H1 (cell line): Measurements from ENCODE around the gene CIITA. TPM values are rescaled to one million over a fixed set of nuclear protein-coding genes. Genes with fewer than 3 reads are reported as not detected.
A peak's percentile ranks its signal among the peaks of the same experiment; 100 is the strongest.

Source experiments
- CTCF ChIA-PET: fragments of 300-600 bp; sonication (Branson Sonifier 250); formaldehyde crosslinking; loops from one replicate; lab custom pipeline; 2021; ENCODE audit not compliant: partially characterized antibody; lab: Charles Lee
- POLR2A ChIA-PET: fragments of 300-600 bp; sonication (Branson Sonifier 250); formaldehyde crosslinking; loops from one replicate; lab custom pipeline; 2021; ENCODE audit warnings: inconsistent platforms; ENCODE audit not compliant: partially characterized antibody; lab: Charles Lee
- DNase-seq, 2 experiments: peaks; one replicate each; pipeline versions ENCODE4 v3.0.0 to v3.0.0-alpha.2; 2010 to 2022; ENCODE audit warnings: low spot score in 2 of 2, low read depth in 1 of 2, mixed read lengths in 1 of 2
- FAIRE-seq: peaks from 2 replicates; lab custom pipeline; 2011; peaks lifted over from hg19 to GRCh38; lab: Jason Lieb, UNC
- H2AFZ ChIP-seq: 2 replicates; pipeline ENCODE4 v1.8.1; 2012; ENCODE audit warnings: low read length, inconsistent platforms
- H2AK5ac ChIP-seq: 2 replicates; pipeline ENCODE4 v1.6.1; 2013; ENCODE audit warnings: low read depth, low read length
- H2BK120ac ChIP-seq: replicated peaks from 2 replicates; pipeline ENCODE3; 2013; ENCODE audit warnings: low read depth, low read length, inconsistent platforms
- H2BK12ac ChIP-seq: 2 replicates; pipeline ENCODE4 v1.6.1; 2013; ENCODE audit warnings: low read depth, low read length
- H2BK15ac ChIP-seq: 2 replicates; pipeline ENCODE4 v1.6.1; 2013; ENCODE audit warnings: low read length
- H2BK20ac ChIP-seq: 2 replicates; pipeline ENCODE4 v1.6.1; 2013; ENCODE audit warnings: low read length
- H2BK5ac ChIP-seq: 2 replicates; pipeline ENCODE4 v1.6.1; 2013; ENCODE audit warnings: low read depth, low read length
- H3K14ac ChIP-seq: 2 replicates; pipeline ENCODE4 v1.6.1; 2013; ENCODE audit warnings: inconsistent platforms; ENCODE audit not compliant: insufficient read length
- H3K18ac ChIP-seq: 2 replicates; pipeline ENCODE4 v1.6.1; 2013; ENCODE audit warnings: low read length; ENCODE audit errors: extremely low read depth
- H3K23ac ChIP-seq: 2 replicates; pipeline ENCODE4 v1.6.1; 2013; ENCODE audit warnings: inconsistent platforms; ENCODE audit not compliant: insufficient read length
- H3K23me2 ChIP-seq: 2 replicates; pipeline ENCODE4 v1.6.1; 2013; ENCODE audit warnings: low read depth, low read length
- H3K27ac ChIP-seq: 2 replicates; pipeline ENCODE4 v1.6.1; 2011; ENCODE audit warnings: low read depth, low read length, inconsistent platforms
- H3K27me3 ChIP-seq, 4 experiments: replicated peaks in 1 of 4; 1 replicate in 1 of 4; 2 replicates in 3 of 4; pipeline versions ENCODE4 v1.6.1 to v1.8.1; 2011 to 2013; ENCODE audit warnings: low read length in 3 of 4, mild to moderate bottlenecking in 3 of 4, inconsistent platforms in 2 of 4, mixed read lengths in 2 of 4, moderate library complexity in 1 of 4; ENCODE audit not compliant: control insufficient read depth in 3 of 4, insufficient read depth in 3 of 4; ENCODE audit errors: extremely low read depth in 1 of 4
- H3K36me3 ChIP-seq, 4 experiments: 2 replicates each; pipeline versions ENCODE4 v1.6.1 to v1.8.1; 2011 to 2013; ENCODE audit warnings: mild to moderate bottlenecking in 4 of 4, low read length in 3 of 4, moderate library complexity in 2 of 4, control low read depth in 1 of 4, inconsistent platforms in 1 of 4; ENCODE audit not compliant: insufficient read depth in 4 of 4, control insufficient read depth in 2 of 4
- H3K4ac ChIP-seq: replicated peaks from 2 replicates; pipeline ENCODE3; 2013; ENCODE audit warnings: low read length, low read depth, mixed read lengths, inconsistent platforms; ENCODE audit not compliant: insufficient read length
- H3K4me1 ChIP-seq, 4 experiments: replicated peaks in 1 of 4; 1 replicate in 1 of 4; 2 replicates in 3 of 4; pipeline versions ENCODE4 v1.6.1 to v1.8.1; 2011 to 2013; ENCODE audit warnings: low read length in 3 of 4, inconsistent platforms in 2 of 4, mixed read lengths in 1 of 4; ENCODE audit not compliant: insufficient read depth in 4 of 4, control insufficient read depth in 3 of 4
- H3K4me2 ChIP-seq, 2 experiments: 2 replicates each; pipeline versions ENCODE4 v1.6.1 to v1.8.1; 2011 to 2013; ENCODE audit warnings: low read depth in 2 of 2, low read length in 2 of 2, control low read depth in 1 of 2, inconsistent platforms in 1 of 2, mild to moderate bottlenecking in 1 of 2; ENCODE audit not compliant: insufficient read depth in 1 of 2
- H3K4me3 ChIP-seq, 4 experiments: fragments of 200-600, 300-600 bp in 1 of 4; sonication (generic), shearing (Covaris generic), sonication (Bioruptor Twin) in 1 of 4; 2 replicates each; pipeline versions ENCODE4 v1.5.1 to v1.8.1; 2011 to 2016; ENCODE audit warnings: low read length in 4 of 4, low read depth in 3 of 4, control low read depth in 2 of 4, inconsistent platforms in 2 of 4, mild to moderate bottlenecking in 2 of 4, mixed read lengths in 1 of 4, moderate library complexity in 1 of 4; ENCODE audit not compliant: insufficient read depth in 2 of 4; ENCODE audit errors: extremely low read depth in 1 of 4
- H3K56ac ChIP-seq: replicated peaks from 2 replicates; pipeline ENCODE3; 2013; ENCODE audit warnings: low read depth, mild to moderate bottlenecking, mixed read lengths, low read length, inconsistent platforms; ENCODE audit not compliant: insufficient read length
- H3K79me1 ChIP-seq: 2 replicates; pipeline ENCODE4 v1.6.1; 2013; ENCODE audit warnings: low read depth, low read length, control low read depth
- H3K79me2 ChIP-seq, 2 experiments: 2 replicates each; pipeline versions ENCODE4 v1.6.1 to v1.8.1; 2012 to 2013; ENCODE audit warnings: low read length in 2 of 2, mild to moderate bottlenecking in 2 of 2, inconsistent platforms in 1 of 2; ENCODE audit not compliant: insufficient read depth in 2 of 2, control insufficient read depth in 1 of 2
- H3K9ac ChIP-seq, 4 experiments: replicated peaks in 1 of 4; 1 replicate in 1 of 4; 2 replicates in 3 of 4; pipeline versions ENCODE4 v1.6.1 to v1.8.1; 2011 to 2013; ENCODE audit warnings: low read depth in 3 of 4, low read length in 3 of 4, control low read depth in 2 of 4, mild to moderate bottlenecking in 2 of 4, moderate library complexity in 2 of 4, inconsistent platforms in 1 of 4; ENCODE audit errors: extremely low read depth in 1 of 4
- H3K9me3 ChIP-seq, 2 experiments: 2 replicates each; pipeline versions ENCODE4 v1.6.1 to v1.8.1; 2012 to 2013; ENCODE audit warnings: mild to moderate bottlenecking in 2 of 2, moderate library complexity in 2 of 2, control low read depth in 1 of 2, inconsistent platforms in 1 of 2, low read depth in 1 of 2, low read length in 1 of 2, mixed read lengths in 1 of 2; ENCODE audit not compliant: insufficient read depth in 2 of 2
- H4K20me1 ChIP-seq, 2 experiments: replicated peaks in 1 of 2; 2 replicates each; pipeline versions ENCODE3 to v1.8.1; 2011 to 2013; ENCODE audit warnings: inconsistent platforms in 2 of 2, low read length in 2 of 2, mild to moderate bottlenecking in 1 of 2; ENCODE audit not compliant: insufficient read depth in 2 of 2, control insufficient read depth in 1 of 2
- H4K5ac ChIP-seq: 2 replicates; pipeline ENCODE4 v1.6.1; 2013; ENCODE audit warnings: low read length, low read depth, mixed read lengths, inconsistent platforms; ENCODE audit not compliant: insufficient read length
- H4K8ac ChIP-seq: 2 replicates; pipeline ENCODE4 v1.8.0; 2013; ENCODE audit warnings: mild to moderate bottlenecking, moderate library complexity, low read length, inconsistent platforms; ENCODE audit not compliant: insufficient read depth; ENCODE audit errors: extremely low read depth
- H4K91ac ChIP-seq: replicated peaks from 2 replicates; pipeline ENCODE3; 2013; ENCODE audit warnings: low read length, mixed read lengths, inconsistent platforms; ENCODE audit not compliant: insufficient read length
- CHD2 ChIP-seq: IDR thresholded peaks from 2 replicates; pipeline ENCODE4 v1.6.1; 2012; ENCODE audit warnings: low read length, improper control_type of control experiment
- FOSL1 ChIP-seq: IDR thresholded peaks from 2 replicates; pipeline ENCODE4 v1.6.1; 2011; ENCODE audit warnings: mild to moderate bottlenecking, low read depth, low read length, moderate library complexity; ENCODE audit not compliant: insufficient read depth
- GABPA ChIP-seq: IDR thresholded peaks from 2 replicates; pipeline ENCODE4 v1.6.1; 2011; ENCODE audit warnings: mild to moderate bottlenecking, low read length, moderate library complexity, borderline replicate concordance; ENCODE audit not compliant: insufficient read depth
- WGBS, 2 experiments: shearing (Covaris generic) in 1 of 2; methylation state at CpG; one replicate each; pipeline versions ENCODE4 v1.1.6 to v1.1.7; 2013 to 2015; ENCODE audit warnings: low lambda C conversion rate in 2 of 2, mixed read lengths in 2 of 2, inconsistent platforms in 1 of 2, low coverage in 1 of 2, missing lambda C conversion rate in 1 of 2; ENCODE audit not compliant: insufficient replicate concordance in 2 of 2, insufficient coverage in 1 of 2, insufficient read length in 1 of 2; ENCODE audit errors: extremely low coverage in 1 of 2, missing lambda C conversion rate in 1 of 2; 5-methylcytosine and 5-hydroxymethylcytosine counted together
- polyA plus RNA-seq, 7 experiments: library from polyadenylated mRNA; depleted of rRNA in 3 of 7; stranded (reverse) in 5 of 7; unstranded in 2 of 7; fragments of >200 nt in 5 of 7; fragments of 200-250 nt in 2 of 7; gene quantifications; 1 replicate in 5 of 7; 2 replicates in 1 of 7; 4 replicates in 1 of 7; pipeline versions ENCODE4 v1.2.1 to v1.2.3, GENCODE V29; 2011 to 2013; ENCODE audit warnings: missing spikeins in 2 of 7, mixed read lengths in 2 of 7
- total RNA-seq: library from RNA; stranded (reverse); fragmentation: NEBNext Ultra II Directional; extraction: Animal tissue kit (Norgen Biotek cat#: 25700); gene quantifications from 2 replicates; pipeline ENCODE4 v1.2.1, GENCODE V29; 2021
- TF ChIP-seq, protein P1 (sequence below), 3 experiments: IDR thresholded peaks; 1 replicate in 2 of 3; 2 replicates in 1 of 3; pipeline versions ENCODE4 v1.5.1 to v1.6.1; 2011; ENCODE audit warnings: low read length in 3 of 3, mild to moderate bottlenecking in 3 of 3, inconsistent platforms in 2 of 3, low read depth in 1 of 3, moderate library complexity in 1 of 3; ENCODE audit not compliant: insufficient read depth in 1 of 3; ENCODE audit errors: control extremely low read depth in 1 of 3

The CIITA gene
- total and polyA plus RNA-seq, 2 of the 8 experiments (the other 6 are each of a cell fraction or from before 2014, with no cell fraction given): 0.07 to 0.17 TPM

DNA sequence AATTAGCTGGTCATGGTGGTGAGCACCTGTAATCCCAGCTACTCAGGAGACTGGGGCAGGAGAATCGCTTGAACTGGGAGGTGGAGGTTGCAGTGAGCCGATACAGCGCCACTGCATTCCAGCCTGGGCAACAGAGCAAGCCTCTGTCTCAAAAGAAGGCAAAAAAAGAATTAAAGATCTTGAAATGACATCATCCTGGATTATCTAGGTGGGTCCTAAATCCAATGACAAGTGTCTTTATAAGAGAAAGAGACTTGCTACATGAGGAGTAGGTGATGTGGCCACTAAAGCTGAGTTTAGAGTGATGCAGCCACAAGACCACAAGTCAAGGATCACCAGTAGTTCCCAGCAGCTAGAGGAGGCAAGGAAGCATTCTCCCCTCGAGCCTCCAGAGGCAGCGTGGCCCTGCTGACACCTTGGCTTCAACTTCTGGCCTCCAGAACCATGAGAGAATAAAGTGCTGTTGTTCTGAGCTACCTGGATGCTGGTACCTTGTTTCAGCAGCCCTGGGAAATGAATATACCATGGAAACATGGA is 15.8 kb downstream of the CIITA start:
- DNase-seq (no peak), FAIRE-seq (no peak)
- 81% methylated on average over 5 of the region's 5 CpGs; no CpG with 5 or more reads in 1 of the 2 experiments for WGBS, 2 experiments
- no peaks in the 10 kb centered on the region; a peak in 1 of 7 replicates for H3K27me3 ChIP-seq
- no peaks in the 10 kb centered on the region for H3K23me2 ChIP-seq
- H2BK20ac ChIP-seq: no peak overlapping the region
- H3K4me1 ChIP-seq: peaks cover 0 to 3% (median 0%) of the 10 kb centered on the region in 4 experiments; a peak in 2 of 7 replicates
- H2BK120ac ChIP-seq: no peak overlapping the region
- no peak overlapping the region for H2BK5ac ChIP-seq
- no peak for TF ChIP-seq CHD2
- TF ChIP-seq GABPA: no peak
- TF ChIP-seq, protein P1, sequence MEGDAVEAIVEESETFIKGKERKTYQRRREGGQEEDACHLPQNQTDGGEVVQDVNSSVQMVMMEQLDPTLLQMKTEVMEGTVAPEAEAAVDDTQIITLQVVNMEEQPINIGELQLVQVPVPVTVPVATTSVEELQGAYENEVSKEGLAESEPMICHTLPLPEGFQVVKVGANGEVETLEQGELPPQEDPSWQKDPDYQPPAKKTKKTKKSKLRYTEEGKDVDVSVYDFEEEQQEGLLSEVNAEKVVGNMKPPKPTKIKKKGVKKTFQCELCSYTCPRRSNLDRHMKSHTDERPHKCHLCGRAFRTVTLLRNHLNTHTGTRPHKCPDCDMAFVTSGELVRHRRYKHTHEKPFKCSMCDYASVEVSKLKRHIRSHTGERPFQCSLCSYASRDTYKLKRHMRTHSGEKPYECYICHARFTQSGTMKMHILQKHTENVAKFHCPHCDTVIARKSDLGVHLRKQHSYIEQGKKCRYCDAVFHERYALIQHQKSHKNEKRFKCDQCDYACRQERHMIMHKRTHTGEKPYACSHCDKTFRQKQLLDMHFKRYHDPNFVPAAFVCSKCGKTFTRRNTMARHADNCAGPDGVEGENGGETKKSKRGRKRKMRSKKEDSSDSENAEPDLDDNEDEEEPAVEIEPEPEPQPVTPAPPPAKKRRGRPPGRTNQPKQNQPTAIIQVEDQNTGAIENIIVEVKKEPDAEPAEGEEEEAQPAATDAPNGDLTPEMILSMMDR (IDR thresholded peaks at IDR 0.05; ENCODE audit: control extremely low read depth in 1 of 3, insufficient read depth in 1 of 3, low read depth in 1 of 3, low read length in 3 of 3): peak in 2 of 3 experiments; percentile 37 to 38; a peak in 2 of 4 replicates
- TF ChIP-seq FOSL1: no peak
- H4K91ac ChIP-seq: no peak overlapping the region
- H3K23ac ChIP-seq: no peak overlapping the region
- H3K14ac ChIP-seq: no peak overlapping the region
- POLR2A ChIA-PET: no interaction called here
- H3K36me3 ChIP-seq: no peaks in the 10 kb centered on the region
- no peak overlapping the region for H3K4me2 ChIP-seq
- no peak overlapping the region for H4K5ac ChIP-seq
- H3K79me2 ChIP-seq: no peaks in the 10 kb centered on the region
- H3K9me3 ChIP-seq: no peaks in the 10 kb centered on the region
- H3K18ac ChIP-seq: no peak overlapping the region
- H3K4me3 ChIP-seq: no peak overlapping the region
- H2BK12ac ChIP-seq: no peak overlapping the region
- H2BK15ac ChIP-seq: no peak overlapping the region
- H2AFZ ChIP-seq: no peak overlapping the region
- CTCF ChIA-PET: interaction anchor here (0.6 to 3.8 kb wide), 8 partner anchors 9 to 128 kb away, joined by 3 to 20 read pairs (median 4); partner anchors contain the start of gene CIITA
- H3K56ac ChIP-seq: no peak overlapping the region
- no peak overlapping the region for H2AK5ac ChIP-seq
- H3K79me1 ChIP-seq: no peaks in the 10 kb centered on the region
- no peak overlapping the region for H3K27ac ChIP-seq
- H4K8ac ChIP-seq: no peak overlapping the region
- peaks cover 0 to 3% of the 10 kb centered on the region in 2 experiments for H4K20me1 ChIP-seq
- H3K4ac ChIP-seq: no peak overlapping the region
- no peak overlapping the region for H3K9ac ChIP-seq
